ENCODE results near the gene TDRD1. TPM values are rescaled to one million over a fixed set of nuclear protein-coding genes. Genes with fewer than 3 reads are reported as not detected.
"Not testable (repeated sequence)": the region's sequence is repeated elsewhere in the genome, so short reads cannot be mapped to it uniquely, and the experiment has no call there.

TDRD1 gene
- total RNA-seq = not detected in 2 replicates

GRCh38 chr10:114179148-114179547 is at the start of gene TDRD1:
Gene TDRD1, plus strand, starts transcription at chr10:114179353. Its CDS starts 8,479 bp downstream, at chr10:114187832.
- DNase-seq (ENCODE audit: low read depth, low spot score) = no peak

GRCh38 chr10:114131094-114131493 is 48.1 kb upstream of the TDRD1 start:
- DNase-seq (ENCODE audit: low read depth, low spot score) = no peak

- DNase-seq (ENCODE audit: low read depth, low spot score) = no peak
Observed at GRCh38 chr10:114135476-114135875, 43.7 kb upstream of the TDRD1 start.

- DNase-seq (ENCODE audit: low read depth, low spot score) = no peak
Observed at GRCh38 chr10:114138581-114138980, 40.6 kb upstream of the TDRD1 start.

GRCh38 chr10:114140036-114140435 is 39.1 kb upstream of the TDRD1 start:
- no peak for DNase-seq (ENCODE audit: low read depth, low spot score)

- not testable (repeated sequence) for DNase-seq (ENCODE audit: low read depth, low spot score)
Observed at GRCh38 chr10:114140827-114141226, 38.3 kb upstream of the TDRD1 start.

- DNase-seq (ENCODE audit: low read depth, low spot score) = no peak
Observed at GRCh38 chr10:114142018-114142417, 37.1 kb upstream of the TDRD1 start.

- DNase-seq (ENCODE audit: low read depth, low spot score) = no peak
Observed at GRCh38 chr10:114143160-114143559, 36.0 kb upstream of the TDRD1 start.

GRCh38 chr10:114149476-114149875 is 29.7 kb upstream of the TDRD1 start:
- DNase-seq (ENCODE audit: low read depth, low spot score) = not testable (repeated sequence)

GRCh38 chr10:114151486-114151885 is 27.7 kb upstream of the TDRD1 start:
- DNase-seq (ENCODE audit: low read depth, low spot score) = peak; percentile 57

- DNase-seq (ENCODE audit: low read depth, low spot score) = no peak
Observed at GRCh38 chr10:114151892-114152291, 27.3 kb upstream of the TDRD1 start.

- no peak for DNase-seq (ENCODE audit: low read depth, low spot score)
Observed at GRCh38 chr10:114157912-114158311, 21.2 kb upstream of the TDRD1 start.

GRCh38 chr10:114163062-114163461 is 16.1 kb upstream of the TDRD1 start:
- no peak for DNase-seq (ENCODE audit: low read depth, low spot score)

- DNase-seq (ENCODE audit: low read depth, low spot score) = no peak
Observed at GRCh38 chr10:114166043-114166442, 13.1 kb upstream of the TDRD1 start.

- DNase-seq (ENCODE audit: low read depth, low spot score) = no peak
Observed at GRCh38 chr10:114166494-114166893, 12.7 kb upstream of the TDRD1 start.

GRCh38 chr10:114167985-114168384 is 11.2 kb upstream of the TDRD1 start:
- no peak for DNase-seq (ENCODE audit: low read depth, low spot score)

- DNase-seq (ENCODE audit: low read depth, low spot score) = no peak
Observed at GRCh38 chr10:114168450-114169009, 10.6 kb upstream of the TDRD1 start.

- DNase-seq (ENCODE audit: low read depth, low spot score) = no peak
Observed at GRCh38 chr10:114172216-114172615, 6.9 kb upstream of the TDRD1 start.

GRCh38 chr10:114172776-114173602 is 6.2 kb upstream of the TDRD1 start:
- DNase-seq (ENCODE audit: low read depth, low spot score) = no peak

GRCh38 chr10:114173603-114173920 is 5.6 kb upstream of the TDRD1 start:
- DNase-seq (ENCODE audit: low read depth, low spot score) = no peak

GRCh38 chr10:114173921-114174694 is 5.0 kb upstream of the TDRD1 start, which contains the start of gene CCDC186:
Gene CCDC186, minus strand, starts transcription at chr10:114174203. Its CDS starts 10,935 bp downstream, at chr10:114163268.
- peak; percentile 55 for DNase-seq (ENCODE audit: low read depth, low spot score)

GRCh38 chr10:114174695-114175188 is 4.4 kb upstream of the TDRD1 start:
- no peak for DNase-seq (ENCODE audit: low read depth, low spot score)
